ENCODE results near the gene DGKI.

The DGKI gene

GRCh38 chr7:137546671-137547070, 300.1 kb downstream of the DGKI start:
- FAIRE-seq (no peak), DNase-seq (ENCODE audit: low spot score) (no peak)

- DNase-seq (ENCODE audit: low spot score) (no peak), FAIRE-seq (no peak)
These were observed 300.8 kb downstream of the DGKI start for GRCh38 chr7:137546009-137546408.

GRCh38 chr7:137545059-137545716, 301.6 kb downstream of the DGKI start:
- DNase-seq (ENCODE audit: low spot score) (no peak), FAIRE-seq (no peak)

- no peak for FAIRE-seq
- no peak for DNase-seq (ENCODE audit: low spot score)
These were observed 302.2 kb downstream of the DGKI start for GRCh38 chr7:137544453-137545058.

- FAIRE-seq (no peak), DNase-seq (ENCODE audit: low spot score) (peak; percentile 6)
These were observed 307.6 kb downstream of the DGKI start for GRCh38 chr7:137539111-137539715.

GRCh38 chr7:137538361-137538762, 308.4 kb downstream of the DGKI start:
- FAIRE-seq (no peak), DNase-seq (ENCODE audit: low spot score) (peak; percentile 14)

GRCh38 chr7:137535579-137535978, 311.2 kb downstream of the DGKI start:
- FAIRE-seq (no peak), DNase-seq (ENCODE audit: low spot score) (no peak)

DNA sequence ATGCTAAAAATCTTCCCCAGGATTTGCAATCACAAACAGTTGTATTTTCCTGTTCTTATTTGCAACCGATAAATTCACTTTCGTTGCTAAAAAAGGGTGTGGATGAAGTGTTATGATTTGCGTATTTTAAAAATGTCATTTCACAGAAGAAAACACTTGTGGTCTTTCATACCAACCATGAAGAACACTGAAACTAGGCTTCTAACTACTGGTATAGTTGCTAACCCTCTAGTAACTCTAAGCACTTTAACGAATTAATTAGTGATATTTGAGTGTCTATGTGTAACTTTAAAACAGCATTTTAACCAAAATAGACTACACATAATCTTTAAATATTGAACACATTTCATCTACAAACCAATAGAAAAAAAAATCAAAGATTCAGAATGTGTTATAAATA, 315.1 kb downstream of the DGKI start:
- FAIRE-seq (no peak), DNase-seq (ENCODE audit: low spot score) (no peak)

GRCh38 chr7:137527634-137528033, 319.1 kb downstream of the DGKI start:
- DNase-seq (ENCODE audit: low spot score) (no peak), FAIRE-seq (no peak)

DNA sequence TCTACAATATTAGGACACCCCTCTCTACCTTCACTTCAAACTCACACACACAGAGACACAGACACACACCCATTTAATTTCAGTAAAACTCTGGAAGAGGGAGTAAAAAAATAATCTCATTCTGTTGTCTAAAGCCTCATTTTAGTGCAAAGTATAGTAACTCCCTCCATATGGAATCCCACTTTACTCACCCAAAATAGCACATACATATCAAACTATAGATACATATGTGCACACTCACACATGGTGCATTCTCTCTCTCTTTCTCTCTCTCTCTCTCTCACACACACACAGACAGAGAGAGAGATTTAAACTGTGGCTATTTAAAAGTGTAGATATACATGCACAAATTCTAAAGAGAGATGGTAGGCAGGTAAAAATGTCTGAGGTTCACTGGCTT, 323.6 kb downstream of the DGKI start:
- no peak for DNase-seq (ENCODE audit: low spot score)
- no peak for FAIRE-seq

DNA sequence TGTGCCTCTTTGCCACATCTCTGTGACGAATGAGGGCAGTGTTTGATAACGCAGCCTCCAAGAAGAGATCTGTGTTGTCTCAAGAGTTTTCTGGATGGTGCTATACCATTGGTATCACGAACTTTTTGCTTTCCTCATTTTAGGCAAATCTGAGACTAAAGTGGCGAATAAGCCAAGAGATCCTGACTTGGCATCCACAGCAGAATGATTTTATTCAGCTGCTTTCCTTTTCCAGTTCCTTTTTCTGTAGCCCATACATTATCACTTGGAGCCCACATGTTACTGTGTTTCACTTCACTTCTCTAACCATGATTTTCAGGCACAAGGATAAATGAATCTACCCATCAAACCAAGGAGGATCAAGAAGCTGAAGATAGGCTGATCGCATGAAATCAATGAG, 325.3 kb downstream of the DGKI start:
- FAIRE-seq = no peak
- DNase-seq (ENCODE audit: low spot score) = no peak

- DNase-seq (ENCODE audit: low spot score) (no peak), FAIRE-seq (no peak)
These were observed 326.8 kb downstream of the DGKI start for GRCh38 chr7:137519947-137520346.

- FAIRE-seq (no peak), DNase-seq (ENCODE audit: low spot score) (no peak)
These were observed 327.5 kb downstream of the DGKI start for GRCh38 chr7:137519181-137519691.

GRCh38 chr7:137513091-137513490, 333.7 kb downstream of the DGKI start:
- DNase-seq (ENCODE audit: low spot score) = no peak

GRCh38 chr7:137507096-137507495, 339.7 kb downstream of the DGKI start:
- DNase-seq (ENCODE audit: low spot score) (no peak), FAIRE-seq (no peak)

More at GRCh38 chr7:137513091-137513490, 333.7 kb downstream of the DGKI start:
- no peak for FAIRE-seq

DNA sequence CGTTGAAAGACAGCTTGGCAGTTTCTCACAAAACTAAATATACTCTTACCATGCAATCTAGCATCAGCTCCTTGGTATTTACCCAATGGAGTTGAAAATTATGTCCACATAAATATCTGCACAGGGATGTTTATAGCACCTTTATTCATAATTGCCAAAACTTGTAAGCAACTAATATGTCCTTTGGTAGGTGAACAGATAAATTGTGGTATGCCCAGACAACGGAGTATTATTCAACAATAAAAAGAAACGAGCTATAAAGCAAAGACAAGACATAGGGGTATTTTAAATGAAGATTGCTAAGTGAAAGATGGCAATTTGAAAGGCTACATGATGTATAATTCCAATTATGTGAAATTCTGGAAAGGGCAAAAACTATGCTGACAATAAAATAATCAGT, 340.7 kb downstream of the DGKI start:
- DNase-seq (ENCODE audit: low spot score) (no peak), FAIRE-seq (no peak)

DNA sequence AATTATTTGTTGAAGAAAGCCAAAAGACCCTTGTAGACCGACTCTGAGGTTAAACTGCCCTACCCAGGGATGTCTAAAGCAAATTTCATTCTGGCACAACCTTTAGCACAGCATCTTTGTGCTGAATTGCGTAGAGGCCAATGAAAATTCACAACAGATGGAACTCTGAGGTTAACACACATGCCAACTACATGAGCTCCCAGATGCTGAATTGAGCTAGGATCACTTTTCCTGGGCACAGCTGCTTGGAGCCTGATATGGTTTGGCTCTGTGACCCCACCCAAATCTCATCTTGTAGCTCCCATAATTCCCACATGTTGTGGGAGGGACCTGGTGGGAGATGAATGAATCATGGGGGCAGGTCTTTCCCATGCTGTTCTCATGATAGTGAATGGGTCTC, 345.2 kb downstream of the DGKI start:
- DNase-seq (ENCODE audit: low spot score) = no peak
- no peak for FAIRE-seq

DNA sequence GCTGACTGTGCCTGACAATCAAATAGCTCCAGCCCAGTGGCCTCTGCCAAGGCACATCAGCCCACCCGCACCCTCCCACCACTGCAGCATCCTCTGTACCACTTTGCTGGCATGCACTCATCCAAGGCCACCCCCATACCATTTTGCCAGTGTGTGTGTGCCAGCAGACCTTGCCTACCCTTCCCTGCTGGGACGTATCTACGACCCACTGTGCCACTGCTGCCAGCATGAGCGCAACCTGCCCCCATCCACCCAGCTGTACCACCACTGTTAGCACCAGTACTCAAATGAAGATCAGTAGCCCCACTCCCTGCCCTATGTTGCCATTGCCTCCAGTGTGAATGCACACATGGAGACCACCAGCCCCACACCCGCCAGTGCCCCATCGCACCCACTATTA, 353.9 kb downstream of the DGKI start:
- no peak for FAIRE-seq
- no peak for DNase-seq (ENCODE audit: low spot score)

GRCh38 chr7:137489880-137490279, 356.9 kb downstream of the DGKI start:
- DNase-seq (ENCODE audit: low spot score) (no peak), FAIRE-seq (no peak)

DNA sequence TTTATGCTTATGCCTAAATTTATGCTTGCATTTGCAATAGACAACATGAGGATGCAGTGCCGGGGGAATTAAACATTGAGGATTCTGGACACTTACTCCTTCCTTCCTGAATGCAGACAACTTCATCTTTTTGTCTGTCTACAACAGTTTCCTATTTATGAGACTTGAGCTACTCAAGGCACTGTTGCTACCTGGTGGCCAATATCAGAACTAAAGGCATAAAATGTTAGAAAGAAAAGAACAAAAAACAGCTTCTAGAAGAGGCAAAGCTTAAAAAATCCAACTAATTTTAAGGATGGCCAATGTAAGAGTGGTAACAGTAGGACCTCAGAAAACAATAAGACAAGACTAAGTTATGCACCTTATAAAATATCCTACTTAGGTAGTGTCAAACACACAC, 358.7 kb downstream of the DGKI start:
- DNase-seq (ENCODE audit: low spot score) = no peak
- no peak for FAIRE-seq

GRCh38 chr7:137485818-137486217, 361.0 kb downstream of the DGKI start:
- no peak for FAIRE-seq
- no peak for DNase-seq (ENCODE audit: low spot score)

DNA sequence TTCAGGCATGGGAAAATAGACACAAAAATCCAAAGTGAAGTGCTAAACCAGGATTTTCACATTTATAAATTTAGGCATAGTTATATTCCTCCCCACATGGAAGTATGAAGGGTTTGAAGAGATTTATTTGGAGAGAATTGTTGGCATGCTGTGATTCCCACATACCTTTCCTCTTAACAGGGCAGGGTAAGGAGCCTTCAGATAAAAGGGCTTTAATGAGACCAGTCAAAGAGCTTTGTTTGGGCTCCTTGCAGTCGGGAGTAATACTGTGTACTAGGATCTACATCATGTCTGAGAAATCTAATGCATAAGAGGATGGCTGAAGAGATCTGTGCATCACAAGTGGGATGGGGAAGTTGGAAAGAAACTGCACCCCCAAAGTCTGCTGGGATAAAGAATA, 362.4 kb downstream of the DGKI start:
- DNase-seq (ENCODE audit: low spot score) = no peak
- FAIRE-seq = no peak

DNA sequence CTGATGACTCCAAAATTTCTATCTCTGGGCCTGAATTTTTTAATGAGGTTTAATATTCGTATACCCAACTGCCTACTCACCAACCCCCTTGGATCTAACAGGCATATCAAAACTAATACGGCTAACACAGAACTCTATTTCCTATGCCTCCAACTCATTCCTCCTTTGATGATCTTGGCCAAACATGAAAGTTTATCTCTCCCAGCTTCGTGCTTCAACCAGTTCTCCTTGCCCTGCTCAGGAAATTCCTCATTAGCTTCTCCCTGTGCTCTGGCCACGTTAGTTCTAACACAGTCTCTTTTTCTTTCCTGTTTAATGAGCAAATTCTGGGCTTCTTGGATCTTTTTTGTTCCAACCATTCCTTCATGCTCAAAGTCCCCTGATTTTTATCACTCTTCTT, 364.3 kb downstream of the DGKI start:
- DNase-seq (ENCODE audit: low spot score) = no peak
- FAIRE-seq = no peak

Measured in urothelium cell line (cell line).